K562 (cell line): ENCODE measurements around the gene CELSR1.

Experiments
- CC2D1A ChIP-seq: fragments of 450-650 bp; IDR thresholded peaks from 2 replicates; pipeline ENCODE4 v1.6.1; 2017; ENCODE audit warnings: mild to moderate bottlenecking
- CCAR2 ChIP-seq: fragments of 200-400 bp; formaldehyde crosslinking; IDR thresholded peaks from 2 replicates; pipeline ENCODE4 v1.6.1; 2017; ENCODE audit warnings: mild to moderate bottlenecking, low read depth, low read length
- ETS2 ChIP-seq: IDR thresholded peaks from 2 replicates; pipeline ENCODE4 v1.6.1; 2016; ENCODE audit warnings: borderline replicate concordance, missing genetic modification characterization, mild to moderate bottlenecking, moderate library complexity, missing compliant biosample characterization; ENCODE audit not compliant: poor library complexity, severe bottlenecking
- KDM4B ChIP-seq, 2 experiments: fragments of 450-650 bp in 1 of 2; sonication (generic) in 1 of 2; IDR thresholded peaks; 2 replicates each; pipeline ENCODE4 v1.6.1; 2016 to 2017; ENCODE audit warnings: borderline replicate concordance in 2 of 2, antibody characterized with exemption in 1 of 2, low read depth in 1 of 2, mild to moderate bottlenecking in 1 of 2
- RAD21 ChIP-seq, 2 experiments: fragments of 250-450 bp in 1 of 2; fragments of 450-650 bp in 1 of 2; sonication (Bioruptor Pico) in 1 of 2; formaldehyde crosslinking in 1 of 2; IDR thresholded peaks in 1 of 2; conservative IDR thresholded peaks in 1 of 2; 2 replicates each; pipeline versions ENCODE4 v1.4.0 to v1.8.0; 2020 to 2022; ENCODE audit warnings: mild to moderate bottlenecking in 2 of 2, moderate library complexity in 1 of 2
- SMARCC2 ChIP-seq: fragments of 450-650 bp; IDR thresholded peaks from 2 replicates; pipeline ENCODE4 v1.6.1; 2017; ENCODE audit warnings: antibody characterized with exemption, moderate library complexity, mild to moderate bottlenecking, low read depth
- SP1 ChIP-seq: sonication (generic); formaldehyde crosslinking; IDR thresholded peaks from 2 replicates; pipeline ENCODE4 v1.8.1; 2022; ENCODE audit warnings: mild to moderate bottlenecking, missing genetic modification reagents
- TAF1 ChIP-seq: IDR thresholded peaks from 2 replicates; pipeline ENCODE4 v1.6.1; 2011; ENCODE audit warnings: mild to moderate bottlenecking, low read length, moderate library complexity; ENCODE audit not compliant: insufficient read depth, control insufficient read depth, severe bottlenecking; ENCODE audit errors: extremely low read depth
- ZFX ChIP-seq: sonication (generic); formaldehyde crosslinking; IDR thresholded peaks from 2 replicates; pipeline ENCODE4 v1.8.0; 2022; ENCODE audit warnings: mild to moderate bottlenecking, missing genetic modification reagents, moderate library complexity
- ZKSCAN1 ChIP-seq: fragments of 150-350 bp; IDR thresholded peaks from 2 replicates; pipeline ENCODE4 v1.6.1; 2016; ENCODE audit warnings: low read depth, low read length
- ZNF274 ChIP-seq: IDR thresholded peaks from 2 replicates; pipeline ENCODE4 v1.6.1; 2011; ENCODE audit warnings: low read depth, mild to moderate bottlenecking, low read length, moderate library complexity, borderline replicate concordance
- TF ChIP-seq, protein P1 (sequence below): sonication (generic); formaldehyde crosslinking; IDR thresholded peaks from 2 replicates; pipeline ENCODE4 v1.8.1; 2023; ENCODE audit warnings: mild to moderate bottlenecking, missing genetic modification reagents

- TF ChIP-seq CCAR2 (no peak), SMARCC2 (no peak), TAF1 (no peak), ETS2 (tag) (no peak), KDM4B (IDR thresholded peaks at IDR 0.05; ENCODE audit: borderline replicate concordance in 2 of 2, low read depth in 1 of 2) (no peak), SP1 (no peak), ZFX (CRISPR knock-in tag) (no peak), RAD21 (CRISPR knock-in tag; conservative IDR thresholded peaks at IDR 0.05 in 1 of 2, IDR thresholded peaks at IDR 0.05 in 1 of 2) (no peak), CC2D1A (no peak), ZKSCAN1 (no peak), ZNF274 (no peak)
- TF ChIP-seq, protein P1, sequence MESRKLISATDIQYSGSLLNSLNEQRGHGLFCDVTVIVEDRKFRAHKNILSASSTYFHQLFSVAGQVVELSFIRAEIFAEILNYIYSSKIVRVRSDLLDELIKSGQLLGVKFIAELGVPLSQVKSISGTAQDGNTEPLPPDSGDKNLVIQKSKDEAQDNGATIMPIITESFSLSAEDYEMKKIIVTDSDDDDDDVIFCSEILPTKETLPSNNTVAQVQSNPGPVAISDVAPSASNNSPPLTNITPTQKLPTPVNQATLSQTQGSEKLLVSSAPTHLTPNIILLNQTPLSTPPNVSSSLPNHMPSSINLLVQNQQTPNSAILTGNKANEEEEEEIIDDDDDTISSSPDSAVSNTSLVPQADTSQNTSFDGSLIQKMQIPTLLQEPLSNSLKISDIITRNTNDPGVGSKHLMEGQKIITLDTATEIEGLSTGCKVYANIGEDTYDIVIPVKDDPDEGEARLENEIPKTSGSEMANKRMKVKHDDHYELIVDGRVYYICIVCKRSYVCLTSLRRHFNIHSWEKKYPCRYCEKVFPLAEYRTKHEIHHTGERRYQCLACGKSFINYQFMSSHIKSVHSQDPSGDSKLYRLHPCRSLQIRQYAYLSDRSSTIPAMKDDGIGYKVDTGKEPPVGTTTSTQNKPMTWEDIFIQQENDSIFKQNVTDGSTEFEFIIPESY (CRISPR knock-in tag), result no peak
Observed at GRCh38 chr22:46571642-46572250, 34.3 kb upstream of the CELSR1 start.
